HG03558 (cell line): ENCODE data around the gene GPR63.

Experiments used
- ATAC-seq: cut with Tn5 transposase; IDR thresholded peaks from one replicate; pipeline ENCODE4 v1.9.1; 2021; ENCODE audit warnings: moderate number of reproducible peaks; ENCODE audit not compliant: unreplicated experiment; ENCODE audit errors: extremely low read depth

GPR63 gene

DNA sequence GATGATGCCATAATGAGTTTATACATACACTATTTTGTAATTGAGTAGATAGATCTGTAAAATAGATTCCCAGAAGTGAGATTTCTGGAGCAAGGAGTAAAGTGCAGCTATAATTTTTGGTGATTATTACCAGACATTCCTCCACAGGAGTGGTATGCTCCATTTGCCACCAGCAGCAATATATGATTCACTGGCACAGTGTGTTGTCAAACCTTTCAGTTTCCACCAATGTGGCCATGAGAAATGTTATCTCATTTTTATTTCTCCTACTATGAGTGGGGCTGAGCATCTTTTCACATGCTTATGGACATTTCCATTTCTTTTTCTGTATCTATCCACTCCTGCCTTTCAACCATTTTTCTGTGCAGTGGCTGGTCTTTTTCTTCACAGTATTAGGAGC, 70.5 kb downstream of the GPR63 start:
- ATAC-seq: no peak

DNA sequence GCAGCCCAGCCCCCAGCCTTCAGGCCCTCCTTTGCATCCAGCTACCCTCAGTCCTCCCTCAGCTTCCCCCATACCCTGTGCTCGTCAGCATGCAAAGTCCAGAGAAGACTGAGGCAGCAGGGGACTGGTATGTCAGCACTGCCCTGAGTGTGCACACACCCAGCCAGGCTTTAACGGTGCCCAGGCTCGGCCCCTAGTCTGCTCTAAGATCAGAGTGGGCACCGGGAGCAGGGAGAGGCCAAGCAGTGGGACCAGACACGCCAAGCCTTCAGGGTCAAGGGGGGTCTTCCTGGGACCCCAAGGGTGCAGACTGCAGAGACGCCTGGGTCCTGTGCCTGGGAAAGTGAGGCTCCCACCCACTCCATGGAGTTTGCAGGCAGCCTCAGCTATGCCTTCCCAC, 74.7 kb downstream of the GPR63 start:
- ATAC-seq: no peak

DNA sequence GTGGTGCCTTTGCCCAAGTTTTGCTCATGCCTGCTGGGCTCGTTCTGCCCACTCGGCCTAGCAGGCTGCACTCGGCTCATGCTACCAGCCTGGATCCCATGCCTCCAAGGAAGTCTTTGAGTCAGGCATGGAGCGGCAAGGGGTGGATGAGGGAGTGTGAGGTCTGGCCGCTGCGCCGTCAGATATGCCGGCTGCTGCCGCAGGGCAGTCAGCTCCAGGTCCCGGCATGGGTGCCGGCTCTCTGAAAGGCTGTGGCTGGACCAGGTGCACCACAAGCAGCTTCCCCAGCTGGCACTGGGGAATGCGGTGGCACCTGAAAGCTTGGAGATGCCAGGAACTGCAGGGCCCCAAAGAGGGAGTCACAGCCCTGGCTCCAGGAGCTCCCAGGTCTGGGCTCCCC, 75.5 kb downstream of the GPR63 start:
- no peak for ATAC-seq

DNA sequence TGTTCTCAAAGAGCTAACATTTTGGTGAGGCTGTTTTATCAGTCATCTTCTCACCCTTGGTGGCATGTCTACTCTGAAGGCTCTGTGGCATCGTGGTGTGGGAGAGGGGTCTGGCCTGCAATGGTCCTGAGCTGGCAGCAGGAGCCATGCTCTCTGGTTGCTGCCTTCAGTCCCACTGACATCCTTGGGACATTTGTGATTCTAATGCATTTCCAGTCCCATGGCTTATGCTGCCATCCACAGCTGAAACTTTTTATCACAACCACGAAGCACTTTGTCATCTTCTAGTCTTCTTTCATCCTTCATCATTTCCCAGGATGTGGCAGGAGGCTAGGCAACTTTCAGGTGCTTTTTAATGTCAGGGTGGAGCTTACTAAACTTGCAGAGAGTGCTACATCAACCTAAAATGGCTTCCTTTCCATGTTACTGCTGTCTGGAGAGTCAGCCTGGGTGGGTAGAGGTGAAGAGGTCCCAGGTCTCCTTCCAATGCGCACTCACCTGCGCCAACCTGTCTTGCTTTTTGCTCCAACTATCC, 77.1 kb downstream of the GPR63 start:
- ATAC-seq: no peak

DNA sequence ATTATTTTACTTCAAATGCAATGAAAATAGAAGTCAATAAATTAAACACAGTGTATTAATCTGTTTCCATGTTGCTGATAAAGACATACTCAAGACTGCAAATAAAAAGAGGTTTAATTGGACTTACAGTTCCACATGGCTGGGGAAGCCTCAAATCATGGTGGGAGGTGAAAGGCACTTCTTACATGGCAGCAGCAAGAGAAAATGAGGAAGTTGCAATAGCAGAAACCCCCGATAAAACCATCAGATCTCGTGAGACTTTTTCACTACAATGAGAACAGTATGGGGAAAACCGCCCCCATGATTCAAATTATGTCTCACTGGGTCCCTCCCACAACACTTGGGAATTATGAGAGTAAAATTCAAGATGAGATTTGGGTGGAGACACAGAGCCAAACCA, 82.2 kb downstream of the GPR63 start:
- ATAC-seq: no peak

DNA sequence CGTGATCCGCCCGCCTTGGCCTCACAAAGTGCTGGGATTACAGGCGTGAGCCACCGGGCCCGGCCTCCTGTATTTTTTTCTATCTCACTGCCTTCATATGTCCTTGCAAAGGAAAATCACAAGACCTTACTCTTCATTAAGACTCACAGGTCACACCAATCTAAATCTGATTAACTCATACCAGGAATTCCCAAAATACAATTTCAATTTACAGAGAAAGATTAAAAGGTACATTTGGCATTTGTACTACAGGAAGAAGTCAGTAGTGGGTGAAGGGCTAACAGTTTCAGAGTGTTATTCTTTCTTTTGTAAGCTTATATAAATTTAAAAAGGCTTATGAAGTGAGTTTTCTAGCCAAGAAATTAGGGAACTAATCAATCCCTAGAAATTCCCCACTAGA, 87.4 kb downstream of the GPR63 start:
- ATAC-seq: no peak
